Nasal cavity respiratory epithelium epithelial cell of viscerocranial mucosa (primary cell): ENCODE data around the gene KCNA5. TPM values are rescaled to one million over a fixed set of nuclear protein-coding genes. Genes with fewer than 3 reads are reported as not detected.

Source experiments
- total RNA-seq: library from RNA; depleted of rRNA; stranded (reverse); fragments of >200 nt; gene quantifications from 2 replicates; pipeline ENCODE4 v1.2.3, GENCODE V29; 2014

The KCNA5 gene
- total RNA-seq, result not detected in 2 replicates

GRCh38 chr12:5043589-5044419 lies at the start of gene KCNA5:
KCNA5 (plus strand) TSS chr12:5043879; CDS start chr12:5044148, 269 bp downstream.

Other genes starting within 250 kb of the KCNA5 start
- gene KCNA1, start 134.0 kb upstream of the KCNA5 start, total RNA-seq, result not detected in 2 replicates